ENCODE results near the gene TMEM273.

The TMEM273 gene

GRCh38 chr10:49114718-49115014 lies 73.5 kb downstream of the TMEM273 start:
- no peak for DNase-seq

- DNase-seq: no peak
These were observed 74.5 kb downstream of the TMEM273 start for GRCh38 chr10:49113741-49114141.

- DNase-seq: no peak
These were observed 75.3 kb downstream of the TMEM273 start for GRCh38 chr10:49112851-49113250.

GRCh38 chr10:49112098-49112497 lies 76.1 kb downstream of the TMEM273 start:
- DNase-seq: no peak

- no peak for DNase-seq
These were observed 76.9 kb downstream of the TMEM273 start for GRCh38 chr10:49111320-49111698.

GRCh38 chr10:49110684-49111319 lies 77.4 kb downstream of the TMEM273 start:
- DNase-seq: no peak

- DNase-seq: no peak
These were observed 78.4 kb downstream of the TMEM273 start for GRCh38 chr10:49109669-49110340.

GRCh38 chr10:49108656-49109055 lies 79.5 kb downstream of the TMEM273 start:
- DNase-seq: no peak

GRCh38 chr10:49107887-49108267 lies 80.3 kb downstream of the TMEM273 start:
- DNase-seq: no peak

GRCh38 chr10:49107111-49107886 lies 80.9 kb downstream of the TMEM273 start:
- no peak for DNase-seq

GRCh38 chr10:49106451-49106850 lies 81.7 kb downstream of the TMEM273 start:
- no peak for DNase-seq

- DNase-seq: no peak
These were observed 83.1 kb downstream of the TMEM273 start for GRCh38 chr10:49105076-49105475.
